H9 (cell line): ENCODE data around the gene BNIP5. TPM values are rescaled to one million over a fixed set of nuclear protein-coding genes. Genes with fewer than 3 reads are reported as not detected.

Experiments
- DNase-seq: peaks from one replicate; pipeline ENCODE4 v3.0.0-alpha.2; 2017
- H2AFZ ChIP-seq: one replicate; pipeline ENCODE4 v1.6.1; 2013; ENCODE audit warnings: mild to moderate bottlenecking, low read length, control low read depth, moderate library complexity
- H2AK5ac ChIP-seq: 2 replicates; pipeline ENCODE4 v1.6.1; 2013; ENCODE audit warnings: low read length, control low read depth, mixed read lengths; ENCODE audit not compliant: insufficient read length
- H2BK120ac ChIP-seq: one replicate; pipeline ENCODE4 v1.6.1; 2013; ENCODE audit warnings: low read depth, mild to moderate bottlenecking, low read length, control low read depth, inconsistent platforms; ENCODE audit not compliant: poor library complexity, severe bottlenecking
- H2BK12ac ChIP-seq: 2 replicates; pipeline ENCODE4 v1.6.1; 2013; ENCODE audit warnings: low read length, control low read depth, mixed read lengths, low read depth; ENCODE audit not compliant: insufficient read length
- H2BK15ac ChIP-seq: 2 replicates; pipeline ENCODE4 v1.6.1; 2013; ENCODE audit warnings: low read depth, low read length, control low read depth
- H2BK20ac ChIP-seq: one replicate; pipeline ENCODE4 v1.6.1; 2013; ENCODE audit warnings: low read depth, mild to moderate bottlenecking, low read length, control low read depth, inconsistent platforms; ENCODE audit not compliant: poor library complexity, severe bottlenecking
- H2BK5ac ChIP-seq: 2 replicates; pipeline ENCODE4 v1.6.1; 2013; ENCODE audit warnings: low read length, control low read depth, mixed read lengths; ENCODE audit not compliant: insufficient read length
- H3K14ac ChIP-seq: 2 replicates; pipeline ENCODE4 v1.6.1; 2013; ENCODE audit warnings: low read length, control low read depth; ENCODE audit not compliant: insufficient read depth
- H3K18ac ChIP-seq: 2 replicates; pipeline ENCODE4 v1.6.1; 2013; ENCODE audit warnings: low read depth, mild to moderate bottlenecking, mixed read lengths, low read length, control low read depth; ENCODE audit not compliant: insufficient read length
- H3K23ac ChIP-seq: 2 replicates; pipeline ENCODE4 v1.6.1; 2013; ENCODE audit warnings: low read length, control low read depth, mixed read lengths, low read depth; ENCODE audit not compliant: insufficient read length
- H3K23me2 ChIP-seq: 2 replicates; pipeline ENCODE4 v1.6.1; 2013; ENCODE audit warnings: low read depth, mild to moderate bottlenecking, mixed read lengths, low read length, control low read depth; ENCODE audit not compliant: insufficient read length, poor library complexity, severe bottlenecking
- H3K27ac ChIP-seq: 2 replicates; pipeline ENCODE4 v1.5.1; 2013; ENCODE audit warnings: low read length, control low read depth, mixed read lengths, low read depth; ENCODE audit not compliant: insufficient read length
- H3K27me3 ChIP-seq: 2 replicates; pipeline ENCODE4 v1.6.1; 2013; ENCODE audit warnings: low read length, control low read depth, inconsistent platforms; ENCODE audit not compliant: insufficient read depth
- H3K4ac ChIP-seq: 2 replicates; pipeline ENCODE4 v1.6.1; 2013; ENCODE audit warnings: low read depth, mild to moderate bottlenecking, control low read depth, inconsistent platforms, low read length, moderate library complexity
- H3K4me1 ChIP-seq: 2 replicates; pipeline ENCODE4 v1.6.1; 2013; ENCODE audit warnings: low read length, control low read depth, inconsistent platforms; ENCODE audit not compliant: insufficient read depth
- H3K4me2 ChIP-seq: 2 replicates; pipeline ENCODE4 v1.6.1; 2013; ENCODE audit warnings: low read length, control low read depth, mixed read lengths; ENCODE audit not compliant: insufficient read length, insufficient read depth
- H3K56ac ChIP-seq: 2 replicates; pipeline ENCODE4 v1.6.1; 2013; ENCODE audit warnings: low read depth, mild to moderate bottlenecking, mixed read lengths, low read length, control low read depth; ENCODE audit not compliant: insufficient read length
- H3K79me1 ChIP-seq: 2 replicates; pipeline ENCODE4 v1.6.1; 2013; ENCODE audit warnings: low read depth, mild to moderate bottlenecking, moderate library complexity, low read length, control low read depth, inconsistent platforms; ENCODE audit not compliant: insufficient read depth, poor library complexity, severe bottlenecking
- H3K79me2 ChIP-seq: 2 replicates; pipeline ENCODE4 v1.6.1; 2013; ENCODE audit warnings: low read length, control low read depth, inconsistent platforms; ENCODE audit not compliant: insufficient read depth
- H3K9ac ChIP-seq: 2 replicates; pipeline ENCODE4 v1.6.1; 2013; ENCODE audit warnings: low read length, control low read depth, mixed read lengths; ENCODE audit not compliant: insufficient read length; ENCODE audit errors: extremely low read depth
- H3K9me3 ChIP-seq: one replicate; pipeline ENCODE4 v1.6.1; 2013; ENCODE audit warnings: low read depth, low read length, inconsistent platforms; ENCODE audit not compliant: control insufficient read depth
- H3T11ph ChIP-seq: one replicate; pipeline ENCODE4 v1.6.1; 2013; ENCODE audit warnings: mild to moderate bottlenecking, low read length, control low read depth, inconsistent platforms
- H4K20me1 ChIP-seq: one replicate; pipeline ENCODE4 v1.6.1; 2013; ENCODE audit not compliant: control insufficient read depth, insufficient read length, insufficient read depth
- H4K5ac ChIP-seq: 2 replicates; pipeline ENCODE4 v1.6.1; 2013; ENCODE audit warnings: low read depth, mild to moderate bottlenecking, mixed read lengths, low read length, control low read depth; ENCODE audit not compliant: insufficient read length
- H4K8ac ChIP-seq: replicated peaks from 2 replicates; pipeline ENCODE4 v1.6.1; 2013; ENCODE audit warnings: low read length, control low read depth, mixed read lengths, low read depth; ENCODE audit not compliant: insufficient read length
- H4K91ac ChIP-seq: 2 replicates; pipeline ENCODE4 v1.6.1; 2013; ENCODE audit warnings: low read depth, mild to moderate bottlenecking, moderate library complexity, mixed read lengths, low read length, control low read depth; ENCODE audit not compliant: insufficient read length
- H3K27ac Mint-ChIP-seq, 3 experiments: 2 replicates in 2 of 3; 3 replicates in 1 of 3; pipeline ENCODE4 v1.8.0; 2020 to 2021; ENCODE audit warnings: mixed read lengths in 3 of 3, mild to moderate bottlenecking in 1 of 3, moderate library complexity in 1 of 3
- H3K27me3 Mint-ChIP-seq: 2 replicates; pipeline ENCODE4 v1.8.0; 2021; ENCODE audit warnings: low read depth, mild to moderate bottlenecking, moderate library complexity, mixed read lengths
- H3K36me3 Mint-ChIP-seq, 3 experiments: 2 replicates in 2 of 3; 3 replicates in 1 of 3; pipeline ENCODE4 v1.8.0; 2020 to 2021; ENCODE audit warnings: low read depth in 3 of 3, mixed read lengths in 3 of 3; ENCODE audit not compliant: insufficient read depth in 1 of 3
- H3K4me1 Mint-ChIP-seq, 2 experiments: 2 replicates each; pipeline ENCODE4 v1.8.0; 2020; ENCODE audit warnings: mixed read lengths in 2 of 2
- H3K4me3 Mint-ChIP-seq, 2 experiments: 2 replicates in 1 of 2; 3 replicates in 1 of 2; pipeline ENCODE4 v1.8.0; 2020 to 2021; ENCODE audit warnings: mild to moderate bottlenecking in 2 of 2, mixed read lengths in 2 of 2, moderate library complexity in 1 of 2
- H3K9me3 Mint-ChIP-seq, 2 experiments: 2 replicates in 1 of 2; 3 replicates in 1 of 2; pipeline ENCODE4 v1.8.0; 2020; ENCODE audit warnings: mild to moderate bottlenecking in 2 of 2, mixed read lengths in 2 of 2, moderate library complexity in 1 of 2
- CTCF ChIP-seq: fragments of 200-600 bp; sonication (generic); conservative IDR thresholded peaks from 3 replicates; pipeline ENCODE4 v1.8.0; 2021; ENCODE audit warnings: antibody characterized with exemption, mild to moderate bottlenecking
- WGBS: extraction: QIAGEN DNeasy Blood & Tissue Kit; methylation state at CpG from one replicate; pipeline ENCODE4 v1.1.7; 2013; ENCODE audit warnings: missing lambda C conversion rate, low lambda C conversion rate, mixed read lengths; ENCODE audit not compliant: insufficient read length; ENCODE audit errors: extremely low coverage; 5-methylcytosine and 5-hydroxymethylcytosine counted together
- total RNA-seq: library from RNA; stranded (reverse); gene quantifications from 2 replicates; pipeline ENCODE4 v1.2.1, GENCODE V29; 2021

The BNIP5 gene
- total RNA-seq, 1 experiment from 2014 or later = not detected

- no peak overlapping the region for H2BK20ac ChIP-seq
- Mint-ChIP-seq H3K36me3 (no peaks in the 10 kb centered on the region), H3K4me1 (no peaks in the 10 kb centered on the region), H3K27me3 (peaks cover 2% of the 10 kb centered on the region), H3K9me3 (no peaks in the 10 kb centered on the region), H3K4me3 (no peak overlapping the region), H3K27ac (no peak overlapping the region; a peak in 1 of 7 replicates)
- peak; percentile 83 for TF ChIP-seq CTCF
- H3K18ac ChIP-seq = peak overlapping the region; percentile 53
- no peaks in the 10 kb centered on the region for H3K27me3 ChIP-seq
- no peak overlapping the region for H4K8ac ChIP-seq
- 0 out of 2 replicates have a peak, but pooled peaks cover 1% of the 10 kb centered on the region for H3K4me1 ChIP-seq
- H2BK120ac ChIP-seq = no peak overlapping the region
- H4K91ac ChIP-seq = no peak overlapping the region
- no peak overlapping the region for H3K23ac ChIP-seq
- no peak overlapping the region for H3K4ac ChIP-seq
- H3K9me3 ChIP-seq = no peaks in the 10 kb centered on the region
- H3K23me2 ChIP-seq = no peaks in the 10 kb centered on the region
- peak overlapping the region; percentile 90 for H2AFZ ChIP-seq
- no peak overlapping the region for H3K4me2 ChIP-seq
- no peak overlapping the region for H2BK12ac ChIP-seq
- no peak overlapping the region for H3K56ac ChIP-seq
- no peak overlapping the region for H2BK15ac ChIP-seq
- H4K20me1 ChIP-seq = no peaks in the 10 kb centered on the region
- no peak overlapping the region for H2BK5ac ChIP-seq
- no CpG with 5 or more reads among the region's 10 CpGs for WGBS
- H3K9ac ChIP-seq = no peak overlapping the region
- DNase-seq = peak; percentile 80
- H3K79me1 ChIP-seq = no peaks in the 10 kb centered on the region
- no peak overlapping the region for H2AK5ac ChIP-seq
- no peak overlapping the region for H3T11ph ChIP-seq
- H4K5ac ChIP-seq = no peak overlapping the region
- H3K14ac ChIP-seq = no peak overlapping the region
- no peaks in the 10 kb centered on the region for H3K79me2 ChIP-seq
- no peak overlapping the region for H3K27ac ChIP-seq
Observed at GRCh38 chr6:36360241-36361054, 23.8 kb upstream of the BNIP5 start.
